Measurements from ENCODE around the gene IGSF21.

IGSF21 gene

DNA sequence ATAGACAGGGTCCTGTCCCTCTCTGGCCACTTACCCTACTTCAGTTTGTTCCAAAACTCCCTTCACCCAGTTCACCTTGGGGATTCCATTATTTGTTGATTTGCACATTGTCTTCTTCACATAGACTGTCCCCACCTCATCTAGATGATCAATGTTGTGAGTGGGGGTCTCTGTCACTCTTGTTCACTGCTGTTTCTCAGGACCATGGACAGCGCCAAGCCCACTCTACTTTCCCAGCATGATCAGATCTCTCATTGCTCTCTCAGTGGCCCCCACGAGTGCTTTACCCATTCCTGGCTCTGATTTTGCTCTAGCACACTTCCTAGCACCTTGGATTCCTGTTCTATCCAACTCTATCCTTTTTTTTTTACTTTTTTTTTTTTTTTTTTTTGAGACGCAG, 45.4 kb upstream of the IGSF21 start:
- no peaks in the 10 kb centered on the region for H3K9me3 ChIP-seq (ENCODE audit: insufficient read depth, low read length)
- H4K20me1 ChIP-seq (ENCODE audit: insufficient read depth, low read length): no peaks in the 10 kb centered on the region
- no peak overlapping the region for H3K27ac ChIP-seq (ENCODE audit: low read length)
- H3K27me3 ChIP-seq (ENCODE audit: low read depth, low read length): no peaks in the 10 kb centered on the region
- H3K4me3 ChIP-seq (ENCODE audit: low read length): no peak overlapping the region
- no peaks in the 10 kb centered on the region for H3K36me3 ChIP-seq (replicated peaks; ENCODE audit: low read depth, low read length)
- H3K4me2 ChIP-seq (ENCODE audit: low read length): no peak overlapping the region
- H3K79me2 ChIP-seq (ENCODE audit: low read length): no peaks in the 10 kb centered on the region
- no peak overlapping the region for H2AFZ ChIP-seq (ENCODE audit: low read depth, low read length)
- H3K9ac ChIP-seq (ENCODE audit: low read length): no peak overlapping the region
- no peak for TF ChIP-seq EZH2phosphoT487 (IDR thresholded peaks at IDR 0.05; ENCODE audit: low read depth)
- TF ChIP-seq, protein P1, sequence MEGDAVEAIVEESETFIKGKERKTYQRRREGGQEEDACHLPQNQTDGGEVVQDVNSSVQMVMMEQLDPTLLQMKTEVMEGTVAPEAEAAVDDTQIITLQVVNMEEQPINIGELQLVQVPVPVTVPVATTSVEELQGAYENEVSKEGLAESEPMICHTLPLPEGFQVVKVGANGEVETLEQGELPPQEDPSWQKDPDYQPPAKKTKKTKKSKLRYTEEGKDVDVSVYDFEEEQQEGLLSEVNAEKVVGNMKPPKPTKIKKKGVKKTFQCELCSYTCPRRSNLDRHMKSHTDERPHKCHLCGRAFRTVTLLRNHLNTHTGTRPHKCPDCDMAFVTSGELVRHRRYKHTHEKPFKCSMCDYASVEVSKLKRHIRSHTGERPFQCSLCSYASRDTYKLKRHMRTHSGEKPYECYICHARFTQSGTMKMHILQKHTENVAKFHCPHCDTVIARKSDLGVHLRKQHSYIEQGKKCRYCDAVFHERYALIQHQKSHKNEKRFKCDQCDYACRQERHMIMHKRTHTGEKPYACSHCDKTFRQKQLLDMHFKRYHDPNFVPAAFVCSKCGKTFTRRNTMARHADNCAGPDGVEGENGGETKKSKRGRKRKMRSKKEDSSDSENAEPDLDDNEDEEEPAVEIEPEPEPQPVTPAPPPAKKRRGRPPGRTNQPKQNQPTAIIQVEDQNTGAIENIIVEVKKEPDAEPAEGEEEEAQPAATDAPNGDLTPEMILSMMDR (IDR thresholded peaks at IDR 0.05; ENCODE audit: low read depth, low read length): no peak
- no peaks in the 10 kb centered on the region for H3K4me1 ChIP-seq (ENCODE audit: low read length)

DNA sequence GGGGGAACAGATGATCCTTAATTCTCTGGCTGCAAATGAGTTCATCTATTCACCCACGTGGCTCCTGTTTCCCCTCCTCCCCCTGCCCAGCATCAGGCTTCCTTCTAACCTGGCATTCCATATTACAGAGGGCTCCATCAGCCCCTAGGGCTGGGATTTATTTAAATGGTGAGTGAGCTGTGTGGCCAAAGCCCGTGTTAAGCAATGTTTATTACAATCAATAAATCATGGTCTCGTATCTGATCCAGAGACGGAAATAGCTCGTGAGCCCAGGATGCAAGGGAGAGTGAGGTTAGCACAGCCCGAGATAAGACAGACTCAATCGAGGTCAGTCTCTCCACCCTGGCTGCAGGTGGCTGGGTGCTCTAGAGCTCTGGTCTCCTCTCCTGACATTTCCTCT, 43.1 kb upstream of the IGSF21 start:
- H3K4me3 ChIP-seq (ENCODE audit: low read length): no peak overlapping the region
- H3K9ac ChIP-seq (ENCODE audit: low read length): no peak overlapping the region
- TF ChIP-seq, protein P1 (IDR thresholded peaks at IDR 0.05; ENCODE audit: low read depth, low read length): no peak
- no peak for TF ChIP-seq EZH2phosphoT487 (IDR thresholded peaks at IDR 0.05; ENCODE audit: low read depth)
- no peak overlapping the region for H2AFZ ChIP-seq (ENCODE audit: low read depth, low read length)
- no peak overlapping the region for H3K27ac ChIP-seq (ENCODE audit: low read length)
- H3K27me3 ChIP-seq (ENCODE audit: low read depth, low read length): no peaks in the 10 kb centered on the region
- no peaks in the 10 kb centered on the region for H3K36me3 ChIP-seq (replicated peaks; ENCODE audit: low read depth, low read length)
- H4K20me1 ChIP-seq (ENCODE audit: insufficient read depth, low read length): no peaks in the 10 kb centered on the region
- no peaks in the 10 kb centered on the region for H3K9me3 ChIP-seq (ENCODE audit: insufficient read depth, low read length)
- no peaks in the 10 kb centered on the region for H3K79me2 ChIP-seq (ENCODE audit: low read length)
- H3K4me1 ChIP-seq (ENCODE audit: low read length): no peaks in the 10 kb centered on the region
- H3K4me2 ChIP-seq (ENCODE audit: low read length): no peak overlapping the region

DNA sequence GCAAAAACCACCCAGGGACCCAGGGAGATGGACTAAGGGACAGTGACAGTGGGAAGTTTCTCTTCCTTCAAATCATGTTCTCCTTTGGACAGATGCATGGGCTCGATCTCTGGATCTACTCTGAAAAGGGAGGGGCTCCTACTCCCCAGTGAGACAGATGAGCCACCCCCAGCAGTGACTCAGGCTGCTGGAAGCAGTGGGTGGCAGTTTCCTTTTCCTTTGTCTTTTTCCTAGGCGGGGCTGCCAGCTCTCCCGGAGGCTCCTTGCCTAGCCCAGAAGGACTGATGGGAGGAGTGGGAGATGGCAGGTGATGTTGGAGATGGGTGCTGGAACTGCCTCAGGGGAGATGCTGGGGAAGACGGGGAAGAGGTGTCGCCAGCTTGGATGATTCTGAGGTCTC, 41.0 kb upstream of the IGSF21 start:
- H3K4me1 ChIP-seq (ENCODE audit: low read length): no peaks in the 10 kb centered on the region
- no peaks in the 10 kb centered on the region for H3K9me3 ChIP-seq (ENCODE audit: insufficient read depth, low read length)
- H3K4me2 ChIP-seq (ENCODE audit: low read length): no peak overlapping the region
- H3K79me2 ChIP-seq (ENCODE audit: low read length): no peaks in the 10 kb centered on the region
- H2AFZ ChIP-seq (ENCODE audit: low read depth, low read length): no peak overlapping the region
- no peaks in the 10 kb centered on the region for H3K27me3 ChIP-seq (ENCODE audit: low read depth, low read length)
- no peak overlapping the region for H3K27ac ChIP-seq (ENCODE audit: low read length)
- H4K20me1 ChIP-seq (ENCODE audit: insufficient read depth, low read length): no peaks in the 10 kb centered on the region
- no peaks in the 10 kb centered on the region for H3K36me3 ChIP-seq (replicated peaks; ENCODE audit: low read depth, low read length)
- TF ChIP-seq, protein P1 (IDR thresholded peaks at IDR 0.05; ENCODE audit: low read depth, low read length): no peak
- no peak overlapping the region for H3K4me3 ChIP-seq (ENCODE audit: low read length)
- no peak overlapping the region for H3K9ac ChIP-seq (ENCODE audit: low read length)

DNA sequence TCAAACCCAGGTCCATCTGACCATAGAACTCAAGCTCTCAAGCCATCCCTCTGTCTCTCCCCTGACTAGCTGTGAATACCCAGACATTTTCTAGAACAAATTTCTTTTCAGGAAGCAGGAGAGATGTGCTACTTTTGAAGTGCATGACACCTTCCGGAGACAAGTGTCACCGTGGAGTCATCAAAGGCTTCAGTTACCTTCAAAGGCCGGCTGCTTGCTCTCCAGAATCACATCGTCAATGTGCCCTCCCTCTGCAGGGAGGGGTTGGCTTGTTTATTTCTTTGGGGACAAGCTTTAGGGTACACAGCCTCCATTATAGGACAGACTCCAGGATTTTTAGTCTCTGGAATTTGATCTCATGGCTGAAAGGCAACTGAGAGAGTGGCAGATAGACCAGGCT, 37.7 kb upstream of the IGSF21 start:
- H3K79me2 ChIP-seq (ENCODE audit: low read length): no peaks in the 10 kb centered on the region
- H2AFZ ChIP-seq (ENCODE audit: low read depth, low read length): no peak overlapping the region
- H3K36me3 ChIP-seq (replicated peaks; ENCODE audit: low read depth, low read length): no peaks in the 10 kb centered on the region
- no peaks in the 10 kb centered on the region for H3K4me1 ChIP-seq (ENCODE audit: low read length)
- no peak overlapping the region for H3K27ac ChIP-seq (ENCODE audit: low read length)
- no peak overlapping the region for H3K4me3 ChIP-seq (ENCODE audit: low read length)
- H3K9me3 ChIP-seq (ENCODE audit: insufficient read depth, low read length): no peaks in the 10 kb centered on the region
- TF ChIP-seq, protein P1 (IDR thresholded peaks at IDR 0.05; ENCODE audit: low read depth, low read length): no peak
- TF ChIP-seq EZH2phosphoT487 (IDR thresholded peaks at IDR 0.05; ENCODE audit: low read depth): no peak
- H3K27me3 ChIP-seq (ENCODE audit: low read depth, low read length): no peaks in the 10 kb centered on the region
- H4K20me1 ChIP-seq (ENCODE audit: insufficient read depth, low read length): no peaks in the 10 kb centered on the region
- H3K4me2 ChIP-seq (ENCODE audit: low read length): no peak overlapping the region
- no peak overlapping the region for H3K9ac ChIP-seq (ENCODE audit: low read length)

Data from OCI-LY3 (cell line).